Uterus (tissue), 2 donors: ENCODE data around the gene RAD51B.

Experiments
- POLR2A ChIP-seq, 2 donors: fragments of 450-650 bp; IDR thresholded peaks; one replicate each; pipeline ENCODE4 v1.6.1; 2016; ENCODE audit warnings: antibody characterized with exemption in 2 of 2, mild to moderate bottlenecking in 1 of 2, moderate library complexity in 1 of 2
- TF ChIP-seq, protein P1 (sequence below), 4 experiments: fragments of 200-600 bp in 2 of 4; fragments of 450-650 bp in 2 of 4; sonication (generic) in 2 of 4; IDR thresholded peaks; one replicate each; pipeline ENCODE4 v1.5.1; 2016 to 2019; ENCODE audit warnings: antibody characterized with exemption in 4 of 4, mild to moderate bottlenecking in 2 of 4, moderate library complexity in 1 of 4

DNA sequence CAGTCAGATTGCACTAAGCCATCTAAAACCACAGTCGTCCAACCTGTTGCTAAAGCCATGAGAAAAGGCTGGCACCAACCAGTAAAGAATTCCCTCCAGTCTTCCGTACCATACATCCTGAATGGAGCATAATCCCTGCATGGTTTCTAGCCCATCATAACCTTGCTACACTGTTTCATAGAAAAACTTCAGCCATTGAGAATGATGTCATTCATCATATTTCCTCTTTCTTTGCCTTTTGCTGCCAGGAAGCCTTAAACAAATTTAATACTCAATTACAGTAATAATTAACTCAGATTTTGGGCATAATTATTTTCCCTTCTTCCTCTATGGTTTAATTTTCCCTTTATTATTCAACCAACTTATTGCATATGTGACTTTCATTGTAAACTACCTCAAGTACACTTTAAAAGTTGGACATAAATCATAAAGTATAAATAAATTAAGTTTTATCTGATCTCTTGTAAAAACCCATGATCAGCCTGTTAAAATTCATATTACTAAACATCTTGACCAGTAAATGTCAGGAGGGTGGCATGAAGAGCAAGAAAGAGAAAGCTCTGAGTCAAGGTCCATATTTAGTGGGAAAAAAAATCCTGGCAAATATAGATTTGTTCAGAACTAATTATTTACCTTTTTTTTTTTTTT, 708.6 kb downstream of the RAD51B start:
- TF ChIP-seq, protein P1, sequence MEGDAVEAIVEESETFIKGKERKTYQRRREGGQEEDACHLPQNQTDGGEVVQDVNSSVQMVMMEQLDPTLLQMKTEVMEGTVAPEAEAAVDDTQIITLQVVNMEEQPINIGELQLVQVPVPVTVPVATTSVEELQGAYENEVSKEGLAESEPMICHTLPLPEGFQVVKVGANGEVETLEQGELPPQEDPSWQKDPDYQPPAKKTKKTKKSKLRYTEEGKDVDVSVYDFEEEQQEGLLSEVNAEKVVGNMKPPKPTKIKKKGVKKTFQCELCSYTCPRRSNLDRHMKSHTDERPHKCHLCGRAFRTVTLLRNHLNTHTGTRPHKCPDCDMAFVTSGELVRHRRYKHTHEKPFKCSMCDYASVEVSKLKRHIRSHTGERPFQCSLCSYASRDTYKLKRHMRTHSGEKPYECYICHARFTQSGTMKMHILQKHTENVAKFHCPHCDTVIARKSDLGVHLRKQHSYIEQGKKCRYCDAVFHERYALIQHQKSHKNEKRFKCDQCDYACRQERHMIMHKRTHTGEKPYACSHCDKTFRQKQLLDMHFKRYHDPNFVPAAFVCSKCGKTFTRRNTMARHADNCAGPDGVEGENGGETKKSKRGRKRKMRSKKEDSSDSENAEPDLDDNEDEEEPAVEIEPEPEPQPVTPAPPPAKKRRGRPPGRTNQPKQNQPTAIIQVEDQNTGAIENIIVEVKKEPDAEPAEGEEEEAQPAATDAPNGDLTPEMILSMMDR (IDR thresholded peaks at IDR 0.05), result no peak
- no peak for TF ChIP-seq POLR2A (IDR thresholded peaks at IDR 0.05)
